ENCODE results near the gene CLEC4C.

The CLEC4C gene

GRCh38 chr12:7709969-7710675, 37.1 kb downstream of the CLEC4C start:
- Histone ChIP-seq H3K27ac (no peak overlapping the region), H3K4me1 (no peaks in the 10 kb centered on the region), H3K9ac (no peak overlapping the region), H3K4me3 (no peak overlapping the region), H4K20me1 (no peaks in the 10 kb centered on the region), H3K36me3 (no peaks in the 10 kb centered on the region), H3K27me3 (no peaks in the 10 kb centered on the region), H3K4me2 (no peak overlapping the region), H3K9me3 (replicated peaks in 1 of 11) (peaks cover 0 to 6% (median 0%) of the 10 kb centered on the region in 11 experiments; a peak in 3 of 22 replicates)
- no peak for TF ChIP-seq Cebpa-rat (IDR thresholded peaks at IDR 0.05)

GRCh38 chr12:7705846-7706245, 41.3 kb downstream of the CLEC4C start:
- no peak for TF ChIP-seq Cebpa-rat (IDR thresholded peaks at IDR 0.05)

GRCh38 chr12:7695566-7696197, 51.5 kb downstream of the CLEC4C start, which contains the start of gene GDF3:
GDF3 (minus strand) TSS chr12:7695775; CDS start chr12:7695728, 47 bp downstream.
- H3K9me3 ChIP-seq (replicated peaks in 1 of 11) = no peaks in the 10 kb centered on the region
- H3K27me3 ChIP-seq = no peaks in the 10 kb centered on the region
- H3K4me1 ChIP-seq = peaks cover 15 to 30% (median 19%) of the 10 kb centered on the region in 10 experiments
- H4K20me1 ChIP-seq = no peaks in the 10 kb centered on the region
- 0 out of 22 replicates have a peak within 1 kb of the TSS, but pooled peaks of 1 of the 11 experiments have one; percentile 24 for H3K9ac ChIP-seq
- TF ChIP-seq Cebpa-rat (IDR thresholded peaks at IDR 0.05) = no peak
- H3K27ac ChIP-seq = no peak within 1 kb of the TSS
- peak within 1 kb of the TSS; percentile 39 to 77 (median 61) for H3K4me2 ChIP-seq
- no peaks in the 10 kb centered on the region for H3K36me3 ChIP-seq
- H3K4me3 ChIP-seq = peak within 1 kb of the TSS in 2 of 10 experiments; percentile 10 to 12; a peak in 3 of 20 replicates

More at GRCh38 chr12:7705846-7706245, 41.3 kb downstream of the CLEC4C start:
- no peak overlapping the region for H3K4me3 ChIP-seq
- H3K4me1 ChIP-seq = no peaks in the 10 kb centered on the region
- no peaks in the 10 kb centered on the region for H4K20me1 ChIP-seq
- no peaks in the 10 kb centered on the region for H3K9me3 ChIP-seq (replicated peaks in 1 of 11)
- no peak overlapping the region for H3K9ac ChIP-seq
- H3K4me2 ChIP-seq = no peak overlapping the region
- H3K27ac ChIP-seq = no peak overlapping the region
- H3K27me3 ChIP-seq = no peaks in the 10 kb centered on the region
- H3K36me3 ChIP-seq = no peaks in the 10 kb centered on the region

GRCh38 chr12:7695237-7695560, 52.0 kb downstream of the CLEC4C start:
- H3K9ac ChIP-seq = 0 out of 22 replicates have a peak overlapping the region, but pooled peaks of 1 of the 11 experiments have one; percentile 24
- H3K27me3 ChIP-seq = no peaks in the 10 kb centered on the region
- no peak overlapping the region for H3K27ac ChIP-seq
- H3K9me3 ChIP-seq (replicated peaks in 1 of 11) = no peaks in the 10 kb centered on the region
- H3K4me2 ChIP-seq = peak overlapping the region; percentile 39 to 77 (median 61)
- no peaks in the 10 kb centered on the region for H3K36me3 ChIP-seq
- no peak for TF ChIP-seq Cebpa-rat (IDR thresholded peaks at IDR 0.05)
- peaks cover 15 to 30% (median 19%) of the 10 kb centered on the region in 10 experiments for H3K4me1 ChIP-seq
- no peaks in the 10 kb centered on the region for H4K20me1 ChIP-seq
- peak overlapping the region in 2 of 10 experiments; percentile 10 to 12; a peak in 3 of 20 replicates for H3K4me3 ChIP-seq

GRCh38 chr12:7694556-7695236, 52.5 kb downstream of the CLEC4C start:
- Histone ChIP-seq H3K27ac (no peak overlapping the region), H3K27me3 (no peaks in the 10 kb centered on the region), H3K9me3 (replicated peaks in 1 of 11) (no peaks in the 10 kb centered on the region), H4K20me1 (no peaks in the 10 kb centered on the region), H3K4me1 (peaks cover 15 to 30% (median 19%) of the 10 kb centered on the region in 10 experiments), H3K9ac (no peak overlapping the region), H3K4me3 (no peak overlapping the region), H3K36me3 (no peaks in the 10 kb centered on the region), H3K4me2 (peak overlapping the region in 10 of 11 experiments; percentile 39 to 77 (median 60); a peak in 12 of 22 replicates)
- TF ChIP-seq Cebpa-rat (IDR thresholded peaks at IDR 0.05) = no peak

GRCh38 chr12:7693793-7694192, 53.4 kb downstream of the CLEC4C start:
- Histone ChIP-seq H3K27ac (no peak overlapping the region), H3K9me3 (replicated peaks in 1 of 11) (no peaks in the 10 kb centered on the region), H3K9ac (no peak overlapping the region), H3K4me1 (peaks cover 15 to 30% (median 19%) of the 10 kb centered on the region in 10 experiments), H4K20me1 (no peaks in the 10 kb centered on the region), H3K4me3 (no peak overlapping the region), H3K36me3 (no peaks in the 10 kb centered on the region), H3K4me2 (peak overlapping the region in 8 of 11 experiments; percentile 5 to 57 (median 38); a peak in 13 of 22 replicates), H3K27me3 (no peaks in the 10 kb centered on the region)
- no peak for TF ChIP-seq Cebpa-rat (IDR thresholded peaks at IDR 0.05)

GRCh38 chr12:7681535-7681934, 65.6 kb downstream of the CLEC4C start:
- H3K4me1 ChIP-seq = peaks cover 4 to 26% (median 18%) of the 10 kb centered on the region in 10 experiments; a peak in 17 of 20 replicates
- H3K9ac ChIP-seq = no peak overlapping the region
- H3K27ac ChIP-seq = no peak overlapping the region
- no peaks in the 10 kb centered on the region for H3K36me3 ChIP-seq
- H3K4me3 ChIP-seq = no peak overlapping the region
- no peaks in the 10 kb centered on the region for H3K9me3 ChIP-seq (replicated peaks in 1 of 11)
- H3K27me3 ChIP-seq = no peaks in the 10 kb centered on the region
- no peak overlapping the region for H3K4me2 ChIP-seq
- no peaks in the 10 kb centered on the region for H4K20me1 ChIP-seq
- no peak for TF ChIP-seq Cebpa-rat (IDR thresholded peaks at IDR 0.05)
